GM12891 (cell line): ENCODE results near the gene PLA2R1.

Source experiments
- PAX5 ChIP-seq: IDR thresholded peaks from 2 replicates; pipeline ENCODE4 v1.6.1; 2011; ENCODE audit warnings: low read length, moderate library complexity, mild to moderate bottlenecking; ENCODE audit not compliant: insufficient read depth, severe bottlenecking
- POLR2A ChIP-seq: IDR thresholded peaks from 2 replicates; pipeline ENCODE4 v1.6.1; 2011; ENCODE audit warnings: low read depth, low read length, control low read depth
- POLR2AphosphoS5 ChIP-seq: IDR thresholded peaks from 2 replicates; pipeline ENCODE4 v1.6.1; 2011; ENCODE audit warnings: low read depth, low read length, control low read depth
- SPI1 ChIP-seq: IDR thresholded peaks from 2 replicates; pipeline ENCODE4 v1.6.1; 2011; ENCODE audit warnings: low read depth, low read length, control low read depth
- TAF1 ChIP-seq: IDR thresholded peaks from 2 replicates; pipeline ENCODE4 v1.6.1; 2011; ENCODE audit warnings: low read depth, low read length, control low read depth

DNA sequence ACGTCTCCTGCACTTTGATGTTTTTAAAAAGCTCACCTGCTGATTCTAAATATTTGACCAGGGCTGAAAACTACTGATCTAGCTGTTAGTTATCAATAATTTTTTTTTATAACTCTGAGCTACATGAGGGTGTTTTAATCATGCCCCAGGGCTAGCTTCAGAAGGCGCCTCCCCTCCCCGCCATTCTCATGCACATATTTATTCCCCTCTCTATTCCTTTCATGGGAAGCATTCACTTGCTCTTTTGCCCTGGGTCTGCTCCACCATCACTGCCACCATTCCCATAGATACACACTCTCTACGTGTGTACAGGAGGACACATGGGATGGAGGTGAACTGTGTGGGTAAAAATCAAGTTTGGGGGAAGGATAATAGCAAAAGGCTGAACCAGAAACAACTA is 101.0 kb downstream of the PLA2R1 start:
- TF ChIP-seq PAX5: no peak
- no peak for TF ChIP-seq POLR2A
- no peak for TF ChIP-seq POLR2AphosphoS5
- TF ChIP-seq SPI1: no peak
- no peak for TF ChIP-seq TAF1
